Ishikawa (cell line): Measurements from ENCODE around the gene NEDD4L.
A peak's percentile ranks its signal among the peaks of the same experiment; 100 is the strongest.

Experiments used
- CEBPB ChIP-seq: IDR thresholded peaks from 2 replicates; pipeline ENCODE4 v1.6.1; 2012
- CREB1 ChIP-seq: IDR thresholded peaks from 2 replicates; pipeline ENCODE4 v1.6.1; 2012; ENCODE audit warnings: low read depth
- EGR1 ChIP-seq: IDR thresholded peaks from 2 replicates; pipeline ENCODE4 v1.6.1; 2012
- EP300 ChIP-seq: IDR thresholded peaks from 2 replicates; pipeline ENCODE4 v1.6.1; 2012; ENCODE audit warnings: borderline replicate concordance
- FOXM1 ChIP-seq: IDR thresholded peaks from 2 replicates; pipeline ENCODE4 v1.6.1; 2012; ENCODE audit warnings: low read depth, borderline replicate concordance
- MAX ChIP-seq: IDR thresholded peaks from 2 replicates; pipeline ENCODE4 v1.6.1; 2012
- NFIC ChIP-seq: IDR thresholded peaks from 2 replicates; pipeline ENCODE4 v1.6.1; 2012
- RAD21 ChIP-seq: IDR thresholded peaks from 2 replicates; pipeline ENCODE4 v1.6.1; 2012; ENCODE audit warnings: low read depth
- REST ChIP-seq: IDR thresholded peaks from 2 replicates; pipeline ENCODE4 v1.6.1; 2012; ENCODE audit warnings: low read depth, mild to moderate bottlenecking
- TAF1 ChIP-seq: IDR thresholded peaks from 2 replicates; pipeline ENCODE4 v1.6.1; 2012; ENCODE audit warnings: low read depth, mild to moderate bottlenecking
- TCF12 ChIP-seq: IDR thresholded peaks from 2 replicates; pipeline ENCODE4 v1.6.1; 2012; ENCODE audit warnings: low read depth
- TEAD4 ChIP-seq: IDR thresholded peaks from 2 replicates; pipeline ENCODE4 v1.6.1; 2012
- USF1 ChIP-seq: IDR thresholded peaks from 2 replicates; pipeline ENCODE4 v1.6.1; 2012
- YY1 ChIP-seq: IDR thresholded peaks from 2 replicates; pipeline ENCODE4 v1.6.1; 2012; ENCODE audit warnings: low read depth
- ZBTB7A ChIP-seq: IDR thresholded peaks from 2 replicates; pipeline ENCODE4 v1.6.1; 2012; ENCODE audit warnings: low read depth

The NEDD4L gene

GRCh38 chr18:58192519-58192918, 148.5 kb downstream of the NEDD4L start:
- TF ChIP-seq ZBTB7A (no peak), TEAD4 (no peak), FOXM1 (no peak), EGR1 (no peak), EP300 (no peak), REST (no peak), TAF1 (no peak), YY1 (no peak)

- no peak for TF ChIP-seq MAX
- peak; percentile 40; the same call in 1 of the 2 replicates for TF ChIP-seq RAD21
Observed at GRCh38 chr18:58194028-58194427, 150.0 kb downstream of the NEDD4L start.

GRCh38 chr18:58195278-58195765, 151.3 kb downstream of the NEDD4L start:
- TF ChIP-seq EGR1, result no peak
- TF ChIP-seq TCF12, result no peak
- TF ChIP-seq MAX, result peak; percentile 78

GRCh38 chr18:58196164-58196563, 152.1 kb downstream of the NEDD4L start:
- TF ChIP-seq TAF1 (no peak), TEAD4 (0 out of 2 replicates have a peak, but pooled peaks have one; percentile 21), USF1 (peak; percentile 78)

GRCh38 chr18:58196881-58197872, 153.2 kb downstream of the NEDD4L start:
- TF ChIP-seq USF1, result no peak
- TF ChIP-seq TEAD4, result no peak
- no peak for TF ChIP-seq CREB1
- no peak for TF ChIP-seq MAX
- no peak for TF ChIP-seq REST
- no peak for TF ChIP-seq NFIC
- TF ChIP-seq RAD21, result no peak
- TF ChIP-seq EGR1, result no peak
- no peak for TF ChIP-seq TAF1
- TF ChIP-seq FOXM1, result no peak

GRCh38 chr18:58201268-58201667, 157.2 kb downstream of the NEDD4L start:
- TF ChIP-seq NFIC, result no peak
- no peak for TF ChIP-seq REST
- TF ChIP-seq EGR1, result no peak
- TF ChIP-seq TCF12, result no peak
- TF ChIP-seq EP300, result no peak
- TF ChIP-seq USF1, result no peak
- TF ChIP-seq CEBPB, result no peak
- no peak for TF ChIP-seq TEAD4
- no peak for TF ChIP-seq MAX
- no peak for TF ChIP-seq FOXM1
- no peak for TF ChIP-seq ZBTB7A
- TF ChIP-seq CREB1, result no peak
- no peak for TF ChIP-seq YY1
- TF ChIP-seq TAF1, result no peak
- TF ChIP-seq RAD21, result no peak
